ENCODE measurements around the gene ALLC. TPM values are rescaled to one million over a fixed set of nuclear protein-coding genes. Genes with fewer than 3 reads are reported as not detected.

Gene ALLC
- total and polyA plus RNA-seq, 10 of the 15 experiments (the other 5 are each of a cell fraction or from before 2014, with no cell fraction given), result 0.05 TPM; not detected in 9

GRCh38 chr2:3642521-3643215 lies 15.3 kb upstream of the ALLC start (continued):
- TF ChIP-seq ZNF592 (IDR thresholded peaks at IDR 0.05), result no peak
- no peak for TF ChIP-seq RCOR1 (conservative IDR thresholded peaks at IDR 0.05; ENCODE audit: low read depth, low read length)

GRCh38 chr2:3643371-3644245 lies 14.4 kb upstream of the ALLC start:
- in situ Hi-C loops (cut with MboI) (no loop called here), intact Hi-C loops (cut with micrococcal nuclease; ENCODE audit: unreplicated experiment) (no loop called here)
- H3K36me3 ChIP-seq (ENCODE audit: control insufficient read depth in 2 of 2, insufficient read depth in 2 of 2, low read length in 1 of 2), result no peaks in the 10 kb centered on the region
- SMC1A ChIA-PET (ENCODE audit: uncharacterized antibody, unreplicated experiment), result interaction anchor here (0.7 kb wide), 1 partner anchor 64 kb away, joined by 3 read pairs; no protein-coding TSS in a partner anchor
- H3K27me3 ChIP-seq (replicated peaks in 1 of 2; ENCODE audit: control insufficient read depth in 2 of 2, insufficient read depth in 2 of 2, low read length in 1 of 2), result no peaks in the 10 kb centered on the region
- no peak for ATAC-seq
- no peak overlapping the region for H3K27ac ChIP-seq (ENCODE audit: control insufficient read depth, insufficient read depth)
- no peaks in the 10 kb centered on the region for H3K9me3 ChIP-seq (replicated peaks; ENCODE audit: control insufficient read depth, insufficient read depth, low read length)
- no peaks in the 10 kb centered on the region for H3K4me1 ChIP-seq (ENCODE audit: control insufficient read depth, insufficient read depth, low read length)
- BruUV-seq (replicated peaks), result no TSS peak
- H3K9ac ChIP-seq (ENCODE audit: control insufficient read depth, insufficient read depth, low read length), result no peak overlapping the region
- no peaks in the 10 kb centered on the region for H3K79me2 ChIP-seq (ENCODE audit: control insufficient read depth, insufficient read depth, low read length)
- no peak for DNase-seq (ENCODE audit: low read depth, low spot score)
- 80% methylated on average over 48 of the region's 48 CpGs for WGBS (ENCODE audit: insufficient coverage, insufficient replicate concordance, low lambda C conversion rate, missing lambda C conversion rate)
- no peak for FAIRE-seq
- H2AFZ ChIP-seq (ENCODE audit: control insufficient read depth, low read depth, low read length), result no peak overlapping the region
- RAD21 ChIA-PET (ENCODE audit: unreplicated experiment), result no interaction called here
- CTCF ChIA-PET, result no interaction called here
- POLR2A ChIA-PET, result no interaction called here
- peak overlapping the region; percentile 5; the same call in 1 of the 2 replicates for H3K4me2 ChIP-seq (ENCODE audit: control insufficient read depth, insufficient read depth)
- H3K4me3 ChIP-seq, result no peak overlapping the region
- H4K20me1 ChIP-seq (ENCODE audit: control insufficient read depth, insufficient read depth), result no peaks in the 10 kb centered on the region
- TF ChIP-seq CBFB (IDR thresholded peaks at IDR 0.05; ENCODE audit: low read depth), result no peak

Measured in GM12878 (cell line).